ENCODE measurements around the gene ENTREP3. TPM values are rescaled to one million over a fixed set of nuclear protein-coding genes. Genes with fewer than 3 reads are reported as not detected.

The ENTREP3 gene
- total RNA-seq, 1 experiment from 2014 or later: 32.3 TPM

GRCh38 chr1:155228096-155228427 lies 27.2 kb downstream of the ENTREP3 start:
- no peak for TF ChIP-seq CTCF (IDR thresholded peaks at IDR 0.05; ENCODE audit: unreplicated experiment)
- intact Hi-C loops (cut with micrococcal nuclease): loop anchor here (5.0 kb wide), 1 partner anchor 36 kb away; no protein-coding TSS in a partner anchor
- no TSS peak for BruUV-seq (replicated peaks)
- DNase-seq (ENCODE audit: unreplicated experiment): no peak
- Mint-ChIP-seq H3K4me1 (ENCODE audit: insufficient read depth, unreplicated experiment) (peaks cover 34% of the 10 kb centered on the region), H3K9me3 (ENCODE audit: unreplicated experiment) (no peaks in the 10 kb centered on the region), H3K4me3 (ENCODE audit: unreplicated experiment) (peak overlapping the region; percentile 85), H3K27ac (ENCODE audit: low read depth, unreplicated experiment) (peak overlapping the region; percentile 89), H3K36me3 (ENCODE audit: insufficient read depth, unreplicated experiment) (no peaks in the 10 kb centered on the region), H3K27me3 (ENCODE audit: insufficient read depth, unreplicated experiment) (no peaks in the 10 kb centered on the region)
- ChIA-PET CTCF (interaction anchor here (1.0 to 6.1 kb wide), 6 partner anchors 19 to 420 kb away, joined by 3 to 78 read pairs (median 16); partner anchors contain the start of genes MTX1 and THBS3), POLR2A (interaction anchor here (0.7 to 5.9 kb wide), 12 partner anchors 10 to 423 kb away, joined by 3 to 66 read pairs (median 7); partner anchors contain the start of genes ASH1L, CLK2, KRTCAP2 and MTX1)

GRCh38 chr1:155227261-155228095 lies 27.8 kb downstream of the ENTREP3 start:
- intact Hi-C loops (cut with micrococcal nuclease): loop anchor here (1.0 to 5.0 kb wide), 2 partner anchors 35 to 54 kb away; partner anchors contain the start of genes KRTCAP2 and TRIM46
- peaks cover 34% of the 10 kb centered on the region for H3K4me1 Mint-ChIP-seq (ENCODE audit: insufficient read depth, unreplicated experiment)
- POLR2A ChIA-PET: interaction anchor here (0.6 to 5.9 kb wide), 22 partner anchors 9 to 753 kb away, joined by 3 to 66 read pairs (median 5); partner anchors contain the start of genes ASH1L, CLK2, KRTCAP2 and MTX1
- peak overlapping the region; percentile 85 for H3K4me3 Mint-ChIP-seq (ENCODE audit: unreplicated experiment)
- H3K36me3 Mint-ChIP-seq (ENCODE audit: insufficient read depth, unreplicated experiment): no peaks in the 10 kb centered on the region
- H3K27me3 Mint-ChIP-seq (ENCODE audit: insufficient read depth, unreplicated experiment): no peaks in the 10 kb centered on the region
- DNase-seq (ENCODE audit: unreplicated experiment): peak; percentile 100
- H3K27ac Mint-ChIP-seq (ENCODE audit: low read depth, unreplicated experiment): peak overlapping the region; percentile 89
- TF ChIP-seq CTCF (IDR thresholded peaks at IDR 0.05; ENCODE audit: unreplicated experiment): no peak
- CTCF ChIA-PET: interaction anchor here (0.7 to 6.1 kb wide), 21 partner anchors 9 to 640 kb away, joined by 3 to 78 read pairs (median 6); partner anchors contain the start of genes ENTREP3, KRTCAP2, MTX1 and THBS3
- H3K9me3 Mint-ChIP-seq (ENCODE audit: unreplicated experiment): no peaks in the 10 kb centered on the region
- TSS peak; percentile 74 for BruUV-seq (replicated peaks)

GRCh38 chr1:155226910-155227260 lies 28.4 kb downstream of the ENTREP3 start:
- no peaks in the 10 kb centered on the region for H3K27me3 Mint-ChIP-seq (ENCODE audit: insufficient read depth, unreplicated experiment)
- peaks cover 34% of the 10 kb centered on the region for H3K4me1 Mint-ChIP-seq (ENCODE audit: insufficient read depth, unreplicated experiment)
- BruUV-seq (replicated peaks): TSS peak; percentile 90
- ChIA-PET CTCF (interaction anchor here (0.7 to 6.1 kb wide), 20 partner anchors 9 to 639 kb away, joined by 3 to 78 read pairs (median 6); partner anchors contain the start of genes ENTREP3, KRTCAP2, MTX1 and THBS3), POLR2A (interaction anchor here (0.6 to 5.9 kb wide), 22 partner anchors 9 to 753 kb away, joined by 3 to 66 read pairs (median 5); partner anchors contain the start of genes ASH1L, CLK2, KRTCAP2 and MTX1)
- peak overlapping the region; percentile 89 for H3K27ac Mint-ChIP-seq (ENCODE audit: low read depth, unreplicated experiment)
- peak overlapping the region; percentile 85 for H3K4me3 Mint-ChIP-seq (ENCODE audit: unreplicated experiment)
- no peak for TF ChIP-seq CTCF (IDR thresholded peaks at IDR 0.05; ENCODE audit: unreplicated experiment)
- H3K9me3 Mint-ChIP-seq (ENCODE audit: unreplicated experiment): no peaks in the 10 kb centered on the region
- peak; percentile 63 for DNase-seq (ENCODE audit: unreplicated experiment)
- no peaks in the 10 kb centered on the region for H3K36me3 Mint-ChIP-seq (ENCODE audit: insufficient read depth, unreplicated experiment)
- intact Hi-C loops (cut with micrococcal nuclease): loop anchor here (1.0 to 5.0 kb wide), 4 partner anchors 20 to 54 kb away; partner anchors contain the start of genes KRTCAP2, THBS3 and TRIM46
